WTC11 (cell line): ENCODE data around the gene SP2. TPM values are rescaled to one million over a fixed set of nuclear protein-coding genes. Genes with fewer than 3 reads are reported as not detected.

Experiments
- ATAC-seq: fragments of 200-7000 bp; cut with Tn5 transposase; 2 replicates; pipeline ENCODE4 v1.10.0; 2021; ENCODE audit warnings: mild to moderate bottlenecking, moderate library complexity
- CTCF ChIA-PET: fragments of 300-600 bp; sonication (Branson Sonifier 250); formaldehyde crosslinking; loops from one replicate; lab custom pipeline; 2021; ENCODE audit warnings: antibody characterized with exemption; lab: Charles Lee
- POLR2A ChIA-PET: fragments of 350-600 bp; sonication (Branson Sonifier 250); formaldehyde crosslinking; loops from one replicate; lab custom pipeline; 2021; ENCODE audit warnings: antibody characterized with exemption; lab: Charles Lee
- DNase-seq: peaks from one replicate; pipeline ENCODE4 v3.0.0; 2021; ENCODE audit warnings: low spot score
- H3K27ac Mint-ChIP-seq: 2 replicates; pipeline ENCODE4 v1.8.0; 2021; ENCODE audit warnings: mixed read lengths
- H3K27me3 Mint-ChIP-seq: 2 replicates; pipeline ENCODE4 v1.8.0; 2021; ENCODE audit warnings: low read depth, mild to moderate bottlenecking, moderate library complexity, mixed read lengths
- H3K36me3 Mint-ChIP-seq: 2 replicates; pipeline ENCODE4 v1.8.0; 2021; ENCODE audit warnings: mixed read lengths
- H3K4me1 Mint-ChIP-seq: 2 replicates; pipeline ENCODE4 v1.8.0; 2022; ENCODE audit warnings: mixed read lengths
- H3K4me3 Mint-ChIP-seq: 2 replicates; pipeline ENCODE4 v1.8.0; 2021; ENCODE audit warnings: mild to moderate bottlenecking, moderate library complexity, mixed read lengths
- H3K9me3 Mint-ChIP-seq: 2 replicates; pipeline ENCODE4 v1.8.0; 2021; ENCODE audit warnings: mixed read lengths
- ARID4B ChIP-seq: sonication (generic); formaldehyde crosslinking; IDR thresholded peaks from 2 replicates; pipeline ENCODE4 v1.8.0; 2023; ENCODE audit warnings: missing genetic modification reagents, mild to moderate bottlenecking, borderline replicate concordance
- ELF4 ChIP-seq: sonication (generic); formaldehyde crosslinking; IDR thresholded peaks from 2 replicates; pipeline ENCODE4 v1.8.1; 2022; ENCODE audit warnings: low read depth, mild to moderate bottlenecking, moderate library complexity, missing genetic modification reagents
- FOXJ3 ChIP-seq: sonication (generic); formaldehyde crosslinking; IDR thresholded peaks from 2 replicates; pipeline ENCODE4 v1.9.0; 2021; ENCODE audit warnings: missing genetic modification reagents, mild to moderate bottlenecking, borderline replicate concordance
- HMGXB4 ChIP-seq: sonication (generic); formaldehyde crosslinking; IDR thresholded peaks from 2 replicates; pipeline ENCODE4 v1.8.1; 2023; ENCODE audit warnings: mild to moderate bottlenecking, moderate library complexity, missing genetic modification reagents
- IRF2 ChIP-seq: sonication (generic); formaldehyde crosslinking; IDR thresholded peaks from 2 replicates; pipeline ENCODE4 v1.8.0; 2022; ENCODE audit warnings: low read depth, missing genetic modification reagents, borderline replicate concordance
- OVOL2 ChIP-seq: fragments of 250-450 bp; sonication (Bioruptor Pico); IDR thresholded peaks from 2 replicates; pipeline ENCODE4 v1.9.0; 2021; ENCODE audit warnings: mild to moderate bottlenecking, borderline replicate concordance
- PREB ChIP-seq: sonication (generic); formaldehyde crosslinking; IDR thresholded peaks from 2 replicates; pipeline ENCODE4 v1.8.1; 2022; ENCODE audit warnings: mild to moderate bottlenecking, missing genetic modification reagents, moderate library complexity, borderline replicate concordance
- SMAD3 ChIP-seq: sonication (generic); formaldehyde crosslinking; IDR thresholded peaks from 2 replicates; pipeline ENCODE4 v1.8.0; 2022; ENCODE audit warnings: missing genetic modification reagents, mild to moderate bottlenecking, borderline replicate concordance
- SMAD4 ChIP-seq: sonication (generic); formaldehyde crosslinking; IDR thresholded peaks from 2 replicates; pipeline ENCODE4 v1.8.0; 2022; ENCODE audit warnings: mild to moderate bottlenecking, missing genetic modification reagents
- TEAD1 ChIP-seq: sonication (generic); formaldehyde crosslinking; IDR thresholded peaks from 2 replicates; pipeline ENCODE4 v1.8.0; 2022; ENCODE audit warnings: mild to moderate bottlenecking, missing genetic modification reagents
- ZNF138 ChIP-seq: sonication (generic); formaldehyde crosslinking; conservative IDR thresholded peaks from 2 replicates; pipeline ENCODE4 v1.8.1; 2022; ENCODE audit warnings: mild to moderate bottlenecking, moderate library complexity, missing genetic modification reagents
- ZNF317 ChIP-seq: sonication (generic); formaldehyde crosslinking; IDR thresholded peaks from 2 replicates; pipeline ENCODE4 v1.8.1; 2023; ENCODE audit warnings: low read depth, mild to moderate bottlenecking, moderate library complexity, missing genetic modification reagents, borderline replicate concordance
- total RNA-seq: library from RNA; stranded (reverse); gene quantifications from 3 replicates; pipeline ENCODE4 v1.2.3, GENCODE V29; 2021

The SP2 gene
- total RNA-seq, 1 experiment from 2014 or later, result 9.9 TPM

- TF ChIP-seq ZNF138, result 0 out of 2 replicates have a peak, but pooled peaks have one; percentile 19
- peak; percentile 66 for TF ChIP-seq ZNF317 (CRISPR knock-in tag)
- no peak for TF ChIP-seq FOXJ3 (CRISPR knock-in tag)
- peak; percentile 84; the same call in 1 of the 2 replicates for TF ChIP-seq SMAD3 (CRISPR knock-in tag)
- TF ChIP-seq SMAD4 (CRISPR knock-in tag), result 0 out of 2 replicates have a peak, but pooled peaks have one; percentile 66
- TF ChIP-seq OVOL2 (CRISPR knock-in tag), result no peak
- TF ChIP-seq ELF4 (CRISPR knock-in tag), result 0 out of 2 replicates have a peak, but pooled peaks have one; percentile 49
- no peak for TF ChIP-seq PREB
- peak; percentile 75 for TF ChIP-seq TEAD1 (CRISPR knock-in tag)
- peak; percentile 98 for TF ChIP-seq HMGXB4
Observed at GRCh38 chr17:47847341-47848197, 48.5 kb upstream of the SP2 start (continued).

- peak overlapping the region; percentile 48 for H3K4me3 Mint-ChIP-seq
- CTCF ChIA-PET, result interaction anchor here (0.7 to 19.3 kb wide), 39 partner anchors 9 to 199 kb away, joined by 3 to 1122 read pairs (median 7); partner anchors contain the start of genes CDK5RAP3, LRRC46, MRPL10 and OSBPL7
Observed at GRCh38 chr17:47848198-47848513, 47.9 kb upstream of the SP2 start.

More at GRCh38 chr17:47848198-47848513, 47.9 kb upstream of the SP2 start:
- DNase-seq, result no peak
- H3K9me3 Mint-ChIP-seq, result no peaks in the 10 kb centered on the region
- H3K27me3 Mint-ChIP-seq, result peaks cover 83% of the 10 kb centered on the region
- no peak overlapping the region for H3K27ac Mint-ChIP-seq
- no peak for TF ChIP-seq IRF2
- 0 out of 2 replicates have a peak, but pooled peaks have one; percentile 37 for TF ChIP-seq ARID4B
- POLR2A ChIA-PET, result interaction anchor here (0.7 to 2.2 kb wide), 3 partner anchors 37 to 99 kb away, joined by 3 to 15 read pairs (median 12); partner anchors contain the start of gene SP2
- H3K4me1 Mint-ChIP-seq, result peaks cover 47% of the 10 kb centered on the region
- H3K36me3 Mint-ChIP-seq, result no peaks in the 10 kb centered on the region
- no peak for ATAC-seq
